GM19452 (cell line): ENCODE measurements around the gene RREB1.
"Not testable (repeated sequence)": the region's sequence is repeated elsewhere in the genome, so short reads cannot be mapped to it uniquely, and the experiment has no call there.

ENCODE experiments used
- ATAC-seq: cut with Tn5 transposase; IDR thresholded peaks from one replicate; pipeline ENCODE4 v1.9.1; 2021; ENCODE audit not compliant: unreplicated experiment

The RREB1 gene

GRCh38 chr6:7260291-7261031 lies 152.7 kb downstream of the RREB1 start:
- no peak for ATAC-seq

- peak; percentile 70 for ATAC-seq
Measured at GRCh38 chr6:7261032-7261841, 153.5 kb downstream of the RREB1 start.

- ATAC-seq, result no peak
Measured at GRCh38 chr6:7261852-7262461, 154.2 kb downstream of the RREB1 start.

- no peak for ATAC-seq
Measured at GRCh38 chr6:7262746-7263518, 155.2 kb downstream of the RREB1 start.

GRCh38 chr6:7263519-7263805 lies 155.7 kb downstream of the RREB1 start:
- not testable (repeated sequence) for ATAC-seq

- ATAC-seq, result no peak
Measured at GRCh38 chr6:7264041-7264440, 156.3 kb downstream of the RREB1 start.

- ATAC-seq, result no peak
Measured at GRCh38 chr6:7264686-7265384, 157.1 kb downstream of the RREB1 start.

- not testable (repeated sequence) for ATAC-seq
Measured at GRCh38 chr6:7265385-7265726, 157.6 kb downstream of the RREB1 start.

GRCh38 chr6:7267071-7267465 lies 159.3 kb downstream of the RREB1 start:
- no peak for ATAC-seq

- ATAC-seq, result no peak
Measured at GRCh38 chr6:7267466-7268091, 159.8 kb downstream of the RREB1 start.

- no peak for ATAC-seq
Measured at GRCh38 chr6:7268362-7268761, 160.6 kb downstream of the RREB1 start.

GRCh38 chr6:7268816-7269555 lies 161.2 kb downstream of the RREB1 start:
- no peak for ATAC-seq

GRCh38 chr6:7269816-7270215 lies 162.1 kb downstream of the RREB1 start:
- no peak for ATAC-seq

GRCh38 chr6:7270320-7271204 lies 162.8 kb downstream of the RREB1 start:
- ATAC-seq, result no peak

GRCh38 chr6:7271205-7271534 lies 163.4 kb downstream of the RREB1 start:
- ATAC-seq, result no peak

- ATAC-seq, result no peak
Measured at GRCh38 chr6:7273709-7274108, 165.9 kb downstream of the RREB1 start.

GRCh38 chr6:7274525-7274924 lies 166.8 kb downstream of the RREB1 start:
- ATAC-seq, result not testable (repeated sequence)

- no peak for ATAC-seq
Measured at GRCh38 chr6:7276199-7276524, 168.4 kb downstream of the RREB1 start.
